Activated T-helper 1 cell treated with Interleukin-2 at 50 U/mL for 16 hours (primary cell): ENCODE measurements around the gene HHEX.

Experiments used
- DNase-seq: peaks from one replicate; pipeline ENCODE4 v3.0.0-alpha.2; 2020; ENCODE audit warnings: low read depth

The HHEX gene

DNA sequence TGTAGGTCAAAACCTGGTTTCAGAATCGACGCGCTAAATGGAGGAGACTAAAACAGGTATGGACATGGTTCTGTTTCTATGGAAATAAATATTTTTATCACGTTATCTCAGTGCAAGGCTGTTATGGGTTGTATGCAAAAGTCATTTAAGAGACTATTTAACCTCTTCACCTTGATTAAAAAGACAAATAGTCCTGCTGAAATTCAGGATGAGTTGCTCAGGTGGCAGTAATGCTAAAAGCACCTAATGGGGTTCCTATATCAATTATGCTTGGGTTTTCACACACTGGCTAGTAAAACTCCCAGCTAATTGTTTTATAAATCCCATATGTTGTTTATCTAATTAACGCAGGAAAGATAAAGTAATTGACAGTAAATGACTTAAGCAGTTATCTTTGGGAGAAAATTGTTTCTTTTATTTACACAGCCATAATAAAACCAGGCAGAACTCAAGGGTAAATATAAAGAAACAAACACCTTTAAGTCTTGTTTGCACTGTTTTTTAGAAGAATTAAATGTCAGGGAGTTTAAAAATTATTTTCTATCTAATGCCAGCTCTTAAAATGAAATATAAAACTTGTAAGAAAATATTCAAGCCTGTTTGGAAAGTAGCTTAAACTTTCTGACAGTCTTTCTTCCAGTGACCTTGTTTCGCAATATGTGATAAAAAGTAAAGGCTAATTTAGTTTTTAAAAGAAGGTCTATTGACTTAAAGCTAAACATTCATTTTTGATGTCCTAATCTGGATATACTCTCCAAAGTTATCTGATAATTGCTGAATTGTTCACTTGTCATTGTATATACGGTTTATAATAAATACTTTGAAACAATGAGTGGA is 3.2 kb downstream of the HHEX start:
- DNase-seq = no peak

- DNase-seq = no peak
Observed at GRCh38 chr10:92693534-92693893, 3.8 kb downstream of the HHEX start.

DNA sequence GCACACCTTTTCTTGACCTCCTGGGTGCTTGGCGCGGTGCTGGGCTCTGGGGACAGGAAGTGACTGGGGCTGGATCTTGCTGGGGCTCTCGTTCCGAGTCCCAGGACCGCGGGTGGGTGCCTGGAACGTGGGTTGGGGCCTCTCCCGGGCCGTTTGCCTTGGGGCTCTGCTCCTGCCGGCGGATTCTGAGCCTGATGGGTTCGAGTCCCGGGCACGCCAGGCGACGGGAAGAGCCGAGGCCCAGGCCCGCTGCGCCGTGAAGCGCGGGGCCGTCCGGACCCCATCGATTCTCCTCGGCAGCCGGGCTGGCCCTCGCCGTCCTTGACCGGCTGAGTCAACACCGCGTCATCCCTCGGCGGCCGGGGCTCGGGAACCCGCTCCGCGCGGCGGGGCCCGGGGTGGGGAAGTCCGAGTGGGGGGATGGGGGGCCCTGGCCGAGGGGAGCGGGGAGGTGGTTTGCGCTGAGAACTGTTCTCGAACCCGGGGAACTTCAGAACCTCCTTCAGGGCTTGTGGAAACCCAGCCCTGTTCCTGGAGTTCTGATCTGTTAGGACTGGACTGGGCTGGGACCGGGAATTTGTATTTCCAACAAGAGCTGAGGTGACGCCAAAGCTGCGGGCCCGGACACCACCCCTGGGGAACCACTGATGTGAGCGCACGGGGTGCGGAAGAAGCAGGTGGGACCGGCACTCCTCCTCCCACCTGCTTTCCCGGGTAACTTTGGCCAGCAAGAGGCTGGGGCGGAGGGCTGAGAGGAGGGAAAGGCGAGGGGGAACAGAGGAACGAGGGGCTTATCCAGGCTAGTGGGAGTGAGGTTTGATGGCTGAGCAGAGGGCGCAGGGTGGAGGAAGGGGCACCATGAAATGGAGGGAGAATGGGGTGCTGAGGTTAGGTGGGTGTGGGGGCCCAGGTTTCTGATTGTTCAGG is 6.2 kb downstream of the HHEX start:
- no peak for DNase-seq

GRCh38 chr10:92696606-92697383 is 7.0 kb downstream of the HHEX start:
- DNase-seq = no peak

GRCh38 chr10:92697663-92698511 is 8.1 kb downstream of the HHEX start:
- DNase-seq = no peak

GRCh38 chr10:92699193-92699517 is 9.4 kb downstream of the HHEX start:
- no peak for DNase-seq

- no peak for DNase-seq
Observed at GRCh38 chr10:92699518-92700381, 10.0 kb downstream of the HHEX start.

DNA sequence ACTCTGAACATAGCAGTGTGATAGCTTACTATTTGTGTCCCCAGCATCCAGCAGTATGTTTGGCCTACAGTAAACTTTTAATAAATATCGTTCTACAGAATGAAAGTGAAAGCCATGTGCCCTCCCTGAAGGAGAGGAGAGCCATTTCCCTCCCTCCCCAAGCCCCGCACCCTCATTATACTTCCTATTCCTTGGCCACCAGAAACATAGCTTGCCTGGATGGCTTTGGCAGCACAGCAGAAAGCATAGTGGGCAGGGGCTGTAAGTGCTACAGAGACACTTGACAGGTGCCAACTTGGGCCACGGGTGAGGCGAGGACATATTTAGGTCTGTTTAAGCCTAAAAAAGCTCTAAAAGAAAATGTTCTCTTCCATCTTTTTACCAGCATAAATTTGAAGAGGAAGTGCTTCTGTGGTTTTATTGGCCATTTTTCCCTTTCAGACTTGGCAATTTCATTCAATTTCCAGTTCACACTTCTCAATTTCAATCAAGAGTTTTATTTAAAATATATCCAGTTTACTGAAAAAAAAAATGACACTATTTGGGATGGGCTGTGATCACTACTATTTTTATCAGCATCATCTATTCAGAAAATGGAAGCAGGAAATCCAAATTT is 12.7 kb downstream of the HHEX start:
- DNase-seq = no peak

DNA sequence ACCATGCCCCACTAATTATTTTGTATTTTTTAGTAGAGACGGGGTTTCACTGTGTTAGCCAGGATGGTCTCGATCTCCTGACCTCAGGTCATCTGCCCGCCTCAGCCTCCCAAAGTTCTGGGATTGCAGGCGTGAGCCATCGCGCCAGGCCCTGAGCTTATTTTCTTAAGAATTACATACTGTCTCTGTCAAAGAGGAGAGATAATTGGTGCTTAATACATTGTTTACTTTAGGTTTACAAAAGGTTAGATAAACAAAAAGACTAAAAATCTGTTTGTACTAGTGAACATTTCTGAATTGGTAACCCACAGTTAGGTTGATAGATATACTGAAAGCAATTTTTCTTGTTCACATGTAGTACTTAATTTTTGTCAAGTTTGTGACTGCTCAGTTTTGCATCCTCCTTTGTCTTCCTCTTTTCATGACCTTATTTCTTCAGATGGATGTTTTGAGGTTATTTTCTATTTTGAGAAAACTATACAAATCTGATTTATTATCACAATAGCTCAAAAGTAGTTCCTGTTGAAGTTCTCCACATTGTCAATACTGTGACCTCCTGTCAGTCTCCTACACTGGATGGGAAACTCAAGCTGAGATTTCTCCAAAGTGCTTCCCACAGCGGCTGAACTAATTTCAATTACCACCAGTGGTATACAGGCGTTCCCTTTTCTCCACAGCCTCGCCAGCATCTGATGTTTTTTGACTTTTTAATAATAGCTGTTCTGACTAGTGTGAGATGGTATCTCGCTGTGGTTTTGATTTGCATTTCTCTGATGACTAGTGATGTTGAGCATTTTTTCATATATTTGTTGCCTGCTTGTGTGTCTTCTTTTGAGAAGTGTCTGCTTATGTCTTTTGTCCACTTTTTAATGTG is 22.5 kb downstream of the HHEX start:
- no peak for DNase-seq

GRCh38 chr10:92714152-92714845 is 24.5 kb downstream of the HHEX start:
- DNase-seq = no peak

GRCh38 chr10:92714872-92715271 is 25.1 kb downstream of the HHEX start:
- DNase-seq = no peak

DNA sequence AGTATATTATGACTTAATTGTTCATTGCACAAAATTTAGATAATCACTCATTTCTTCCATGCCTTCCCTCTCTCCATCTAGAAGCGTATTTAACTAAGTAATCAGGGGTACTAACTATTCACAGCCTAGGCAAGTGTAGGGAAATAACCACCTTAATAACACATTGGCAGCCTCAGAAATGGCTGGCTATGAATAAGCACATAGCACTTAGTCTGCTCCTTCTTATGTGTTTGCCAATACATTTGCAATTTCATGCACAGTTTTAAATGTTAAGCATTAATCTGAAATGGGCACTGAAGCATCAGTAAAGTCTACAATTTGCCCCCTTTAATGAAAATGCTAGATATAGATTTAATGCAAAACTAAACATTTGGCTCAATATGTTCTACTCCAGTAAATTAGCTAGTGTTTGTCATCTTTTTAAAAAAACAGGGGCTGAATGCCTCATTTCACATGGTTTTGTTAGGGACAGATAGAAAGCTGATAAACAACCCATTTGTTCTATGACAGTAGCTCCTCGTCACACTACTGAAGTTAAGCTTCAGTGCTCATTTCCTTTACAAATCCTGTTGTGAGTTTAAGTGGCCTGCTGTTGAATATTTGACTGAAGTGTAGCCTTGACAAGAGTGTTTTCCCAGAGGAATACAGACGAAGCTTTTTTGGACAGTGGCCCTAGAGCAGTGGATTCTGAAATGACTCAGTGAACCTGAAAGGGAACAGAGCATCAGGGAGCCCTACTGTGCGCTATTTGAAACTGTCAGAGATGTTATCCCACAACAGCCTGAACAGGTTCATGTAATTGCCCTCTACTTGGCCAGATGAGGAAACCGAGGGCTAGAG is 30.5 kb downstream of the HHEX start:
- no peak for DNase-seq

- DNase-seq = no peak
Observed at GRCh38 chr10:92720831-92721165, 31.0 kb downstream of the HHEX start.

DNA sequence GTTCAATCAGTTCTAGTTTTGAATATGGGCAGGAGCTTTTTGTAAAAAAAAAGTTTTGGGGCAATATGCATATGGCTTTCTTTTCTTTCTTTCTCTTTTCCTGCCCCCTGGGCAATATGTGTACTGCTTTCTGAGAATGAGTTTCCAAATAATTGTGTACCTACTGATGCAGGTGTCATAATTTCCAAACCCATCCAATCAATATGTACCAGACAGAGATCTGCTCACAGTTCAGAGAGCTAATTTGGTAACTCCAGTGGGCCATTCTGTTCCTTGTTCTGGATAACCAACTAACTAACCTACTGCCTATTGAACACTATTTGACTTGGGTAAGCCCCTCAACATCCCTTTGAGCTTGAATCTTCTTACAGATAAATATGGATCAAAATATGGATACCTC is 32.6 kb downstream of the HHEX start:
- DNase-seq = no peak

GRCh38 chr10:92727141-92727540 is 37.4 kb downstream of the HHEX start:
- DNase-seq = no peak

DNA sequence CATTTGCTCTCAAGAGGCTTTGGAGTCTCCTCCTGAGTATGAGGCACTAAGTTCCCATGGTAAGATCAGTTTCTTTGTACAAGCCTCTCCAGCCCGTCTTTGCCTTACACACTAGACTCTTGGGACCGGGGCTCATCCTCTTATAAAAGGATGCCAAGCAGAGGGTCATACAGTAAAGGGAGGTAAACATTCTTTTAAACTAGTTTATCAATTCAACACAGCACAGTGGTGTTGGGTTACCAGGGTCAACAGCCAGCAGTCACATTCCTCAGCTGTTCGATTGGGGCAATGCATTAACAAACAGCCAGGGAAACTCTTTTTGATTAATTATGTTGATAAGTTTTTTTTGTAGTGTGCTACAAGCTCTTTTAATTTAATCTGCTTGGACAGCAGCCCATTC is 37.8 kb downstream of the HHEX start:
- no peak for DNase-seq

DNA sequence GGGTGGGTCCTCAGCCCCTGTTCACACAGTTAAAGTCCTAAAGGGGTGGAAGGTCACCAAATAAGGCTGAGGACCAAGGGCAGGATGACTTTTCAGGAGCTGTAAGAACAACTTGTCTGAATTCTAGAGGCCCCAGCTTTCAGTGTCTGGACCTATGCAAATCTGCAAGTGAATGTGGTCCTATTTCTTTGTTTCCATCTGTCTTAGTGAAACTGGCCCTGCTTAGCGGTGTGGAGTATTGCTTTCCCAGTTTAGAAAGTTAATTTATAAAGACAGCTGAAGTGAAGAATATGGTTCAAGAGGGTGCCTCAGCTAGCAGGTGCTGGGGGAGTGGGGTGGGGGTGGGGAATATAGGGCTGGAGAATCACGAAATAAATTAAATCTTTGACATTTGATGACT is 40.1 kb downstream of the HHEX start:
- DNase-seq = no peak

- DNase-seq = no peak
Observed at GRCh38 chr10:92732958-92733357, 43.2 kb downstream of the HHEX start.
